Measurements from ENCODE around the gene FSCN2. TPM values are rescaled to one million over a fixed set of nuclear protein-coding genes. Genes with fewer than 3 reads are reported as not detected.
A peak's percentile ranks its signal among the peaks of the same experiment; 100 is the strongest.

Gene FSCN2
- total and polyA plus RNA-seq, 2 of the 4 experiments (the other 2 are of a cell fraction): 0.18 to 0.84 TPM

GRCh38 chr17:81561494-81561885, 33.3 kb downstream of the FSCN2 start:
- H4K91ac ChIP-seq (ENCODE audit: insufficient read depth, low read depth, low read length): peak overlapping the region; percentile 60; the same call in 1 of the 2 replicates
- peak overlapping the region in 1 of 2 experiments; percentile 64; a peak in 2 of 4 replicates for H4K8ac ChIP-seq (ENCODE audit: low read depth in 2 of 2, low read length in 2 of 2)
- peak overlapping the region; percentile 61 for H2BK20ac ChIP-seq (ENCODE audit: low read depth, low read length)
- H3K4ac ChIP-seq (ENCODE audit: low read depth, low read length): peak overlapping the region; percentile 37; the same call in 1 of the 2 replicates
- DNase-seq (peak; percentile 63), ATAC-seq (ENCODE audit: low read depth) (no peak; the same call in 1 of the 2 replicates)
- in situ Hi-C loops (cut with MboI; ENCODE audit: low sequenced_read_pairs) (no loop called here), intact Hi-C loops (cut with micrococcal nuclease) (no loop called here), dilution Hi-C loops (cut with HindIII; ENCODE audit: low sequenced_read_pairs, unreplicated experiment) (no loop called here)
- H2BK5ac ChIP-seq (ENCODE audit: low read depth, low read length, poor library complexity, severe bottlenecking): peak overlapping the region; percentile 64
- no peaks in the 10 kb centered on the region for H3K9me3 ChIP-seq (ENCODE audit: control insufficient read depth, insufficient read depth, low read length)
- H3K4me3 ChIP-seq (ENCODE audit: insufficient read depth, low read depth, low read length): no peak overlapping the region
- H2BK120ac ChIP-seq (ENCODE audit: low read depth, low read length): peak overlapping the region; percentile 37; the same call in 1 of the 2 replicates
- H3K18ac ChIP-seq (ENCODE audit: low read depth, low read length): no peak overlapping the region
- TF ChIP-seq RAD21 (IDR thresholded peaks at IDR 0.05; ENCODE audit: low read length) (no peak), NFE2L2 (IDR thresholded peaks at IDR 0.05; ENCODE audit: low read depth, low read length) (peak; percentile 45; the same call in 1 of the 2 replicates)
- no peak overlapping the region; the same call in 1 of the 2 replicates for H3K14ac ChIP-seq (replicated peaks; ENCODE audit: low read depth, low read length)
- H3K23ac ChIP-seq (ENCODE audit: low read depth, low read length): no peak overlapping the region
- WGBS, 2 experiments (ENCODE audit: extremely low coverage in 2 of 2, insufficient read length in 1 of 2): no CpG with 5 or more reads among the region's 4 CpGs
- POLR2A ChIA-PET (ENCODE audit: unreplicated experiment): no interaction called here
- no peaks in the 10 kb centered on the region for H3K27me3 ChIP-seq (ENCODE audit: control insufficient read depth, insufficient read depth, low read length)
- H3K9ac ChIP-seq (ENCODE audit: low read depth, low read length): no peak overlapping the region
- no peak overlapping the region for H4K5ac ChIP-seq (ENCODE audit: low read depth, low read length)
- peaks cover 17% of the 10 kb centered on the region for H4K20me1 ChIP-seq (ENCODE audit: insufficient read depth, low read length)
- H3K27ac ChIP-seq (ENCODE audit: insufficient read depth, low read length): no peak overlapping the region
- peak overlapping the region; percentile 67 for H2AK5ac ChIP-seq (ENCODE audit: low read depth, low read length)
- peak overlapping the region; percentile 43; the same call in 1 of the 3 replicates for H2BK15ac ChIP-seq (ENCODE audit: low read depth, low read length)
- H3K4me2 ChIP-seq (ENCODE audit: low read depth, low read length): no peak overlapping the region
- H3K56ac ChIP-seq (ENCODE audit: extremely low read depth, insufficient read depth, low read length): 0 out of 2 replicates have a peak overlapping the region, but pooled peaks have one; percentile 17
- peaks cover 24 to 80% of the 10 kb centered on the region in 2 experiments for H3K79me1 ChIP-seq (ENCODE audit: low read depth in 1 of 2, low read length in 2 of 2)
- no peak overlapping the region for H2AFZ ChIP-seq (replicated peaks; ENCODE audit: low read length, poor library complexity)
- CTCF ChIA-PET: no interaction called here
- H3K36me3 ChIP-seq (ENCODE audit: control insufficient read depth, insufficient read depth, low read length): peaks cover 49% of the 10 kb centered on the region
- BruUV-seq (replicated peaks): no TSS peak
- peaks cover 14% of the 10 kb centered on the region for H3K9me1 ChIP-seq (ENCODE audit: insufficient read depth, low read length)
- H2AK9ac ChIP-seq (replicated peaks; ENCODE audit: low read depth, low read length, poor library complexity): peak overlapping the region; percentile 78
- peaks cover 20% of the 10 kb centered on the region for H3K4me1 ChIP-seq (ENCODE audit: control insufficient read depth, insufficient read depth, low read length)

Data from IMR-90 (cell line).